Neuronal stem cell (in vitro differentiated cells): ENCODE results near the gene ZNHIT1.
"Not testable (repeated sequence)": the region's sequence is repeated elsewhere in the genome, so short reads cannot be mapped to it uniquely, and the experiment has no call there.

Experiments
- DNase-seq: peaks from one replicate; pipeline ENCODE4 v3.0.0-alpha.2; 2013; ENCODE audit warnings: low spot score
- H2AFZ ChIP-seq: one replicate; pipeline ENCODE4 v1.6.1; 2013; ENCODE audit warnings: mild to moderate bottlenecking, low read length, inconsistent platforms
- H2AK5ac ChIP-seq: 2 replicates; pipeline ENCODE4 v1.6.1; 2013; ENCODE audit warnings: low read depth, mild to moderate bottlenecking, inconsistent platforms, low read length, moderate library complexity, mixed read lengths
- H2BK120ac ChIP-seq: 2 replicates; pipeline ENCODE4 v1.6.1; 2013; ENCODE audit warnings: low read depth, mild to moderate bottlenecking, inconsistent platforms, low read length, moderate library complexity, mixed read lengths
- H2BK12ac ChIP-seq: one replicate; pipeline ENCODE4 v1.6.1; 2013; ENCODE audit warnings: low read length, inconsistent platforms
- H2BK15ac ChIP-seq: 2 replicates; pipeline ENCODE4 v1.6.1; 2013; ENCODE audit warnings: mild to moderate bottlenecking, low read length, inconsistent platforms, mixed read lengths
- H2BK5ac ChIP-seq: one replicate; pipeline ENCODE4 v1.6.1; 2013; ENCODE audit warnings: inconsistent platforms, mild to moderate bottlenecking, low read length, moderate library complexity
- H3K14ac ChIP-seq: one replicate; pipeline ENCODE4 v1.6.1; 2013; ENCODE audit warnings: low read length, inconsistent platforms
- H3K18ac ChIP-seq: 2 replicates; pipeline ENCODE4 v1.6.1; 2013; ENCODE audit warnings: low read length, inconsistent platforms
- H3K23ac ChIP-seq: 2 replicates; pipeline ENCODE4 v1.6.1; 2013; ENCODE audit warnings: low read depth, mild to moderate bottlenecking, mixed read lengths, low read length, inconsistent platforms; ENCODE audit not compliant: poor library complexity
- H3K27ac ChIP-seq: replicated peaks from 3 replicates; pipeline ENCODE4 v1.5.1; 2013; ENCODE audit warnings: low read length, inconsistent platforms
- H3K27me3 ChIP-seq, 3 experiments: 2 replicates each; pipeline ENCODE4 v1.6.1; 2013; ENCODE audit warnings: low read length in 3 of 3, mild to moderate bottlenecking in 2 of 3, inconsistent platforms in 1 of 3, low read depth in 1 of 3, mixed read lengths in 1 of 3, moderate library complexity in 1 of 3; ENCODE audit not compliant: control insufficient read depth in 3 of 3, insufficient read depth in 3 of 3
- H3K36me3 ChIP-seq, 2 donors: replicated peaks in 1 of 2; 2 replicates each; pipeline ENCODE4 v1.6.1; 2013; ENCODE audit warnings: low read length in 2 of 2; ENCODE audit not compliant: control insufficient read depth in 2 of 2, insufficient read depth in 2 of 2
- H3K4ac ChIP-seq: 2 replicates; pipeline ENCODE4 v1.6.1; 2013; ENCODE audit warnings: inconsistent platforms, mild to moderate bottlenecking, low read length, moderate library complexity
- H3K4me1 ChIP-seq, 2 donors: 1 replicate in 1 of 2; 2 replicates in 1 of 2; pipeline ENCODE4 v1.6.1; 2013; ENCODE audit warnings: low read length in 2 of 2, low read depth in 1 of 2; ENCODE audit not compliant: control insufficient read depth in 2 of 2, insufficient read depth in 1 of 2
- H3K4me2 ChIP-seq: one replicate; pipeline ENCODE4 v1.6.1; 2013; ENCODE audit warnings: mild to moderate bottlenecking, low read length, inconsistent platforms; ENCODE audit not compliant: insufficient read depth, poor library complexity, severe bottlenecking
- H3K4me3 ChIP-seq, 2 donors: 2 replicates each; pipeline ENCODE4 v1.5.1; 2013; ENCODE audit warnings: low read length in 2 of 2, mild to moderate bottlenecking in 2 of 2, inconsistent platforms in 1 of 2, moderate library complexity in 1 of 2
- H3K79me1 ChIP-seq: one replicate; pipeline ENCODE4 v1.6.1; 2013; ENCODE audit warnings: low read depth, mild to moderate bottlenecking, inconsistent platforms, low read length, moderate library complexity
- H3K9ac ChIP-seq: one replicate; pipeline ENCODE4 v1.6.1; 2013; ENCODE audit warnings: mild to moderate bottlenecking, low read depth, low read length, inconsistent platforms; ENCODE audit not compliant: poor library complexity
- H3K9me3 ChIP-seq, 2 donors: replicated peaks in 1 of 2; 2 replicates each; pipeline versions ENCODE3 to v1.6.1; 2013; ENCODE audit warnings: low read length in 2 of 2, mild to moderate bottlenecking in 2 of 2, inconsistent platforms in 1 of 2, low read depth in 1 of 2, mixed read lengths in 1 of 2, moderate library complexity in 1 of 2; ENCODE audit not compliant: control insufficient read depth in 2 of 2, insufficient read depth in 1 of 2
- H4K8ac ChIP-seq: one replicate; pipeline ENCODE4 v1.6.1; 2013; ENCODE audit warnings: low read depth, mild to moderate bottlenecking, inconsistent platforms, low read length, moderate library complexity
- H4K91ac ChIP-seq: one replicate; pipeline ENCODE4 v1.6.1; 2013; ENCODE audit warnings: low read length, low read depth, mild to moderate bottlenecking, inconsistent platforms; ENCODE audit not compliant: poor library complexity
- WGBS, 2 donors: extraction: QIAGEN DNeasy Blood & Tissue Kit; methylation state at CpG; one replicate each; pipeline ENCODE4 v1.1.7; 2013; ENCODE audit warnings: missing lambda C conversion rate in 2 of 2, mixed read lengths in 1 of 2; ENCODE audit not compliant: insufficient read length in 2 of 2, insufficient replicate concordance in 1 of 2; ENCODE audit errors: extremely low coverage in 2 of 2; 5-methylcytosine and 5-hydroxymethylcytosine counted together

Gene ZNHIT1

DNA sequence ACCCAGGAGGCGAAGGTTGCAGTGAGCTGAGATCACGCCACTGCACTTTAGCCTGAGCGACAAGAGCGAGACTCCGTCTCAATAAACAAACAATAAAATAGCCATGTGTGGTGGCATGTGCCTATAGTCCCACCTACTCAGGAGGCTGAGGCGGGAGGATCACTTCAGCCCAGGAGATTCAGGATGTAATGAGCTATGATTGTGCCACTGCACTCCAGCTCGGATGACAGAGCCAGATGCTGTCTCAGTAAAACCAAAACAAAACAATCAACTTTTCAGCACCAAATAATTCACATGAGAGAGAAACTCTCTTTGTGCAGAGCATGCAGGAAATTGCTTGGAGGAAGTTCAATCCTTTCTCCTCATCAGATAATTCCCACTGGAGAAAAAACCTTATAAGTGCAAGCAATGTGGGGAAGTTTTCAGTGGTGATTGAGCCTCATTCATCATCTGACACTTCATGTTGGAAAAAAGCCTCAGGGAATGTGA is 40.3 kb downstream of the ZNHIT1 start:
- no peak overlapping the region for H2BK120ac ChIP-seq
- H3K9ac ChIP-seq: no peak overlapping the region
- no peak for DNase-seq
- H3K36me3 ChIP-seq: no peaks in the 10 kb centered on the region
- H3K23ac ChIP-seq: no peak overlapping the region
- no peak overlapping the region for H2BK5ac ChIP-seq
- no peak overlapping the region for H2BK12ac ChIP-seq
- WGBS, 2 donors: no CpG with 5 or more reads among the region's 7 CpGs
- no peak overlapping the region for H3K18ac ChIP-seq
- H3K4me3 ChIP-seq: no peak overlapping the region
- H3K4me2 ChIP-seq: no peak overlapping the region
- H2AFZ ChIP-seq: no peak overlapping the region
- no peaks in the 10 kb centered on the region for H3K4me1 ChIP-seq
- no peaks in the 10 kb centered on the region for H3K9me3 ChIP-seq
- H3K79me1 ChIP-seq: no peaks in the 10 kb centered on the region
- H4K91ac ChIP-seq: no peak overlapping the region
- H3K4ac ChIP-seq: no peak overlapping the region
- no peak overlapping the region for H3K27ac ChIP-seq
- no peak overlapping the region for H2BK15ac ChIP-seq
- H3K14ac ChIP-seq: no peak overlapping the region
- no peaks in the 10 kb centered on the region for H3K27me3 ChIP-seq
- H4K8ac ChIP-seq: no peak overlapping the region
- no peak overlapping the region for H2AK5ac ChIP-seq

GRCh38 chr7:101264102-101264706 is 46.2 kb downstream of the ZNHIT1 start:
- H3K36me3 ChIP-seq, H3K9ac ChIP-seq, H3K4ac ChIP-seq, H3K79me1 ChIP-seq, H2BK15ac ChIP-seq, H3K9me3 ChIP-seq, H2BK12ac ChIP-seq, H3K4me1 ChIP-seq, H3K23ac ChIP-seq, H2BK5ac ChIP-seq, H3K4me2 ChIP-seq, H4K8ac ChIP-seq, H3K14ac ChIP-seq, H3K27ac ChIP-seq, H2BK120ac ChIP-seq, DNase-seq, H4K91ac ChIP-seq, H3K4me3 ChIP-seq, H3K27me3 ChIP-seq: not testable (repeated sequence)
- Histone ChIP-seq H2AFZ (peak overlapping the region; percentile 8), H3K18ac (peak overlapping the region; percentile 35), H2AK5ac (peak overlapping the region; percentile 11)
- WGBS, 2 donors: no CpG with 5 or more reads among the region's 6 CpGs

- Histone ChIP-seq H3K9ac (no peak overlapping the region), H2AFZ (no peak overlapping the region), H4K91ac (no peak overlapping the region), H3K9me3 (no peaks in the 10 kb centered on the region), H2BK12ac (no peak overlapping the region), H3K14ac (no peak overlapping the region), H3K4ac (no peak overlapping the region), H3K36me3 (no peaks in the 10 kb centered on the region), H2BK120ac (no peak overlapping the region), H3K23ac (no peak overlapping the region), H3K79me1 (no peaks in the 10 kb centered on the region), H2AK5ac (no peak overlapping the region), H2BK15ac (no peak overlapping the region), H3K4me3 (no peak overlapping the region), H3K4me2 (no peak overlapping the region), H4K8ac (no peak overlapping the region), H3K18ac (no peak overlapping the region), H3K27ac (no peak overlapping the region), H3K4me1 (no peaks in the 10 kb centered on the region), H3K27me3 (no peaks in the 10 kb centered on the region), H2BK5ac (no peak overlapping the region)
- WGBS, 2 donors: no CpG with 5 or more reads among the region's 17 CpGs
- DNase-seq: no peak
Measured at GRCh38 chr7:101265622-101266516, 47.9 kb downstream of the ZNHIT1 start.

GRCh38 chr7:101269664-101270063 is 51.7 kb downstream of the ZNHIT1 start:
- Histone ChIP-seq H4K8ac (no peak overlapping the region), H2BK15ac (no peak overlapping the region), H2BK12ac (no peak overlapping the region), H3K36me3 (no peaks in the 10 kb centered on the region), H3K4me3 (peak overlapping the region in 1 of 2 donors; percentile 65), H3K9ac (no peak overlapping the region), H2BK120ac (no peak overlapping the region), H3K23ac (peak overlapping the region; percentile 6), H3K27ac (no peak overlapping the region), H3K4me1 (peaks cover 7 to 8% of the 10 kb centered on the region in 2 donors), H3K4ac (no peak overlapping the region), H3K9me3 (no peaks in the 10 kb centered on the region), H4K91ac (no peak overlapping the region), H2AK5ac (no peak overlapping the region), H2AFZ (no peak overlapping the region), H2BK5ac (no peak overlapping the region), H3K14ac (no peak overlapping the region), H3K18ac (no peak overlapping the region), H3K79me1 (no peaks in the 10 kb centered on the region), H3K27me3 (no peaks in the 10 kb centered on the region), H3K4me2 (no peak overlapping the region)
- no peak for DNase-seq
- WGBS, 2 donors: no CpG with 5 or more reads among the region's 21 CpGs
